OCI-LY3 (cell line): ENCODE results near the gene LAMP1.

Experiments
- H2AFZ ChIP-seq: fragments of 200-600, 300-600 bp; shearing (Covaris generic); 2 replicates; pipeline ENCODE4 v1.6.0; 2014; ENCODE audit warnings: antibody characterized with exemption, low read depth, low read length
- H3K27ac ChIP-seq: fragments of 200-600, 300-600 bp; sonication (generic); 2 replicates; pipeline ENCODE4 v1.5.1; 2014; ENCODE audit warnings: mild to moderate bottlenecking, low read length, moderate library complexity, mixed read lengths
- H3K27me3 ChIP-seq: fragments of 200-600, 300-600 bp; sonication (generic); 2 replicates; pipeline ENCODE4 v1.6.1; 2014; ENCODE audit warnings: low read depth, low read length, mixed read lengths
- H3K36me3 ChIP-seq: fragments of 200-600, 300-600 bp; sonication (generic); replicated peaks from 2 replicates; pipeline ENCODE3; 2014; ENCODE audit warnings: low read depth, low read length, mixed read lengths
- H3K4me1 ChIP-seq: fragments of 300-600, 200-600 bp; sonication (generic); 2 replicates; pipeline ENCODE4 v1.6.1; 2014; ENCODE audit warnings: low read length, mixed read lengths
- H3K4me2 ChIP-seq: fragments of 200-600, 300-600 bp; sonication (generic); 2 replicates; pipeline ENCODE4 v1.6.1; 2014; ENCODE audit warnings: low read length, mixed read lengths
- H3K4me3 ChIP-seq: fragments of 300-600, 200-600 bp; sonication (generic); 2 replicates; pipeline ENCODE4 v1.5.1; 2014; ENCODE audit warnings: antibody characterized with exemption, mild to moderate bottlenecking, low read length, moderate library complexity
- H3K79me2 ChIP-seq: fragments of 300-600, 200-600 bp; shearing (Covaris generic); 2 replicates; pipeline ENCODE4 v1.6.1; 2014; ENCODE audit warnings: mild to moderate bottlenecking, low read length, mixed read lengths
- H3K9ac ChIP-seq: fragments of 300-600, 200-600 bp; shearing (Covaris generic); 2 replicates; pipeline ENCODE4 v1.6.0; 2014; ENCODE audit warnings: mild to moderate bottlenecking, low read length, moderate library complexity
- H3K9me3 ChIP-seq: fragments of 200-600, 300-600 bp; shearing (Covaris generic); 2 replicates; pipeline ENCODE4 v1.6.1; 2014; ENCODE audit warnings: low read length, mixed read lengths; ENCODE audit not compliant: insufficient read depth
- H4K20me1 ChIP-seq: fragments of 200-600, 300-600 bp; sonication (generic); 2 replicates; pipeline ENCODE4 v1.6.1; 2016; ENCODE audit warnings: low read length, mixed read lengths; ENCODE audit not compliant: insufficient read depth
- EZH2phosphoT487 ChIP-seq: fragments of 200-600 bp; shearing (Covaris generic); IDR thresholded peaks from 2 replicates; pipeline ENCODE4 v1.6.1; 2018; ENCODE audit warnings: antibody characterized with exemption, mixed run types, low read depth
- TF ChIP-seq, protein P1 (sequence below): fragments of 200-600, 300-600 bp; sonication (generic); IDR thresholded peaks from 2 replicates; pipeline ENCODE4 v1.5.1; 2014; ENCODE audit warnings: antibody characterized with exemption, low read length, low read depth

LAMP1 gene

DNA sequence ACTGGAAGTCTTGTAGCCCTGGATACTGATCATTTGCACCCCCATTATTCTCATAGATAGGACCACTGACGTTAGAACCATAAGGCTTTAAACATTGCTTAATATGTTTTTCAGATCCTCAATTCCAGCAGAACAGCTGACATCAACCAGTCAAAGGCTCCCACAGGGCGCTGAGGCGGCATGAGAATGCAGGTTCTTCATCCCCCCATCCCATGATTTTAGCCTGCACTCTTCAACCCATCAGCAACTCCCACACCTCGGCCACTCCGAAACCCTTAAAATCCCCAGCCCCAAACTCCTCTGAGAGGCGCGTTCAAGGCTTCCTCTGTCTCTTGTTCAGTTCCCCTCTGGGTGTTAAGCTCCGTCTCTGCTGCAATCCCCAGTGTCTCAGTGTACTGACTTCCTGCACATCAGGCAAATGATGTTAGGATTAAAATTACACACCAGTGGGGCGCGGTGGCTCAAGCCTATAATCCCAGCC lies 24.3 kb upstream of the LAMP1 start:
- no peak overlapping the region for H2AFZ ChIP-seq
- peaks cover 30% of the 10 kb centered on the region for H3K36me3 ChIP-seq
- no peak overlapping the region for H3K27ac ChIP-seq
- no peaks in the 10 kb centered on the region; the same call in 1 of the 2 replicates for H4K20me1 ChIP-seq
- TF ChIP-seq, protein P1, sequence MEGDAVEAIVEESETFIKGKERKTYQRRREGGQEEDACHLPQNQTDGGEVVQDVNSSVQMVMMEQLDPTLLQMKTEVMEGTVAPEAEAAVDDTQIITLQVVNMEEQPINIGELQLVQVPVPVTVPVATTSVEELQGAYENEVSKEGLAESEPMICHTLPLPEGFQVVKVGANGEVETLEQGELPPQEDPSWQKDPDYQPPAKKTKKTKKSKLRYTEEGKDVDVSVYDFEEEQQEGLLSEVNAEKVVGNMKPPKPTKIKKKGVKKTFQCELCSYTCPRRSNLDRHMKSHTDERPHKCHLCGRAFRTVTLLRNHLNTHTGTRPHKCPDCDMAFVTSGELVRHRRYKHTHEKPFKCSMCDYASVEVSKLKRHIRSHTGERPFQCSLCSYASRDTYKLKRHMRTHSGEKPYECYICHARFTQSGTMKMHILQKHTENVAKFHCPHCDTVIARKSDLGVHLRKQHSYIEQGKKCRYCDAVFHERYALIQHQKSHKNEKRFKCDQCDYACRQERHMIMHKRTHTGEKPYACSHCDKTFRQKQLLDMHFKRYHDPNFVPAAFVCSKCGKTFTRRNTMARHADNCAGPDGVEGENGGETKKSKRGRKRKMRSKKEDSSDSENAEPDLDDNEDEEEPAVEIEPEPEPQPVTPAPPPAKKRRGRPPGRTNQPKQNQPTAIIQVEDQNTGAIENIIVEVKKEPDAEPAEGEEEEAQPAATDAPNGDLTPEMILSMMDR: no peak
- no peak for TF ChIP-seq EZH2phosphoT487
- no peaks in the 10 kb centered on the region for H3K27me3 ChIP-seq
- no peak overlapping the region for H3K4me2 ChIP-seq
- no peaks in the 10 kb centered on the region for H3K9me3 ChIP-seq
- H3K4me1 ChIP-seq: no peaks in the 10 kb centered on the region
- H3K4me3 ChIP-seq: no peak overlapping the region
- H3K9ac ChIP-seq: no peak overlapping the region
- H3K79me2 ChIP-seq: no peaks in the 10 kb centered on the region

DNA sequence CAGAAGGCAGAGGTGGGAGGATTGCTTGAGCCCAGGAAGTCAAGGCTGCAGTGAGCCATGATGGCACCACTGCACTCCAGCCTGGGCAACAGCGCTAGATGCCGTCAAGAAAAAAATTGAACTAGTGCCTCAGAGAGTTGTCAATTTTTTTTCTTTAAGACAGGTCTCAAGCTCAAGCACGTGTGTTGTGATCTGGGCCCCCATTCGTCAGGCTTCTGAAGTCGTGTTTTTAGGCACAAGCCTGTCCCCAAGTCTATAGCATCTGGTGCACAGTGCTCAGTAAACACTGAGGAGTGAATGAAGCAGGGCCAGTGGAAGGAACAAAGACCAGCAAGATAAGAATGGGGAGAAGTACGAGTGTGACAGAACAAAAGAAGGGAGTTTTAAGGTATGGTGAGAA lies 23.7 kb upstream of the LAMP1 start:
- Histone ChIP-seq H3K4me3 (no peak overlapping the region), H3K79me2 (no peaks in the 10 kb centered on the region), H3K4me1 (no peaks in the 10 kb centered on the region), H3K27me3 (no peaks in the 10 kb centered on the region), H3K27ac (no peak overlapping the region), H3K9ac (no peak overlapping the region), H2AFZ (no peak overlapping the region), H3K4me2 (no peak overlapping the region), H3K9me3 (no peaks in the 10 kb centered on the region), H3K36me3 (peaks cover 24% of the 10 kb centered on the region), H4K20me1 (no peaks in the 10 kb centered on the region; the same call in 1 of the 2 replicates)
- TF ChIP-seq EZH2phosphoT487: no peak
- TF ChIP-seq, protein P1: no peak

DNA sequence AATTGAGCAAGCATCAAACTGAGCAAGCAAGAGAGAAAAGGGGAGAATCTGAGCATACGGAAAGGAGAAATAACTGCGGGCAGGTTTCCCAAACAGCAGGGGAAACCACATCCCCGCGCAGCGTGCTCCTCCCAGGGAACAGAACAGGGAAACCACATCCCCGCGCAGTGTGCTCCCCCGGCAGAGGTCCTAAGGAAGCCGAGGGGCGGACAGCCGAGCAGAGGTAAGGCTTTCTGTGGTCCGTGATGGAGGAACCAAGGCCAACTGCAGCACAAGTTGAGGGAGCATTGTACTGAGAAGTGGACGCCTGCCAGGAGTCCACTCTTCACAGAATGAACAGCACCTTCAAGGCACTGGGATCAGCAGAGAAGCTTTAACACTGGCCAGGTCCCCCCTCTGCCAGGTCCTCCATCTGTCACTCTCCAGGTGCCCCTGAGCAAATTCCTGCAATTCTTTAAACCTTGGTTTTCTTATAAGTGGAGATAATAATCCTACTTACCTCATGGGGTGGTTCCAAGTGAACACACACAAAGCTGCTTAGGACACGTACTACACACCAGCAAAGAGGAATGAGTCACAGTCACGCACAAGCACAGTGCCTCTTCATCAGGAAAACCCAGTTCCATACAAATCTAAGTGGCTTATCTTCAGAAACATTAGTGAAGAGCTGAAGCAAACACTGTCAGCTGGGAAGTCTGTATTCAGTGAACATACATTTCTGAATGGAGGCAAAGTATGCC lies 23.0 kb upstream of the LAMP1 start:
- Histone ChIP-seq H3K9me3 (no peaks in the 10 kb centered on the region), H3K79me2 (no peaks in the 10 kb centered on the region), H3K36me3 (peaks cover 25% of the 10 kb centered on the region), H3K4me2 (no peak overlapping the region), H2AFZ (no peak overlapping the region), H3K27me3 (no peaks in the 10 kb centered on the region), H3K9ac (no peak overlapping the region), H3K4me1 (no peaks in the 10 kb centered on the region), H4K20me1 (no peaks in the 10 kb centered on the region; the same call in 1 of the 2 replicates), H3K27ac (no peak overlapping the region), H3K4me3 (no peak overlapping the region)
- TF ChIP-seq, protein P1: no peak
- no peak for TF ChIP-seq EZH2phosphoT487

DNA sequence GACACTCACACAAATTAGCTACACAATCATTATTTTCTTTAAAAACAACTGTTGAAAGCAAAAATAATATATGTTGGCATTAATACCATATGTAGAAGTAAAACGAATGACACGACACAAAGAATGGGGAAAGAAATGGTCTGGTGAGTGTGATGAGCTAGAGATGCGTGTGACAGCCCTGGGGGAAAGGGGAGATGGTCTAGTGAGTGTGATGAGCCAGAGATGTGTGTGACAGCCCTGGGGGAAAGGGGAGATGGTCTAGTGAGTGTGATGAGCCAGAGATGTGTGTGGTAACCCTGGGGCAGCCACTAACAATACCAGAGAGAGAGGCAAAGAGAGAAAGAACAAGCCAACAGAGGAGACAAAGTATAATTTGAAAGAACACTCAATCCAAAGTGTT lies 22.3 kb upstream of the LAMP1 start:
- no peak overlapping the region for H3K27ac ChIP-seq
- TF ChIP-seq EZH2phosphoT487: no peak
- TF ChIP-seq, protein P1: no peak
- H3K4me2 ChIP-seq: no peak overlapping the region
- H3K9me3 ChIP-seq: no peaks in the 10 kb centered on the region
- H4K20me1 ChIP-seq: no peaks in the 10 kb centered on the region; the same call in 1 of the 2 replicates
- no peak overlapping the region for H2AFZ ChIP-seq
- H3K27me3 ChIP-seq: no peaks in the 10 kb centered on the region
- no peak overlapping the region for H3K4me3 ChIP-seq
- no peak overlapping the region for H3K9ac ChIP-seq
- peaks cover 24% of the 10 kb centered on the region for H3K36me3 ChIP-seq
- no peaks in the 10 kb centered on the region for H3K79me2 ChIP-seq
- H3K4me1 ChIP-seq: no peaks in the 10 kb centered on the region
